Skeletal muscle tissue (tissue), 4 donors: ENCODE results near the gene TTR. TPM values are rescaled to one million over a fixed set of nuclear protein-coding genes. Genes with fewer than 3 reads are reported as not detected.
A peak's percentile ranks its signal among the peaks of the same experiment; 100 is the strongest.

ENCODE experiments used
- H3K27ac ChIP-seq: one replicate; pipeline ENCODE4 v1.7.0; 2013; ENCODE audit warnings: mild to moderate bottlenecking, low read depth, low read length, inconsistent platforms
- H3K27me3 ChIP-seq, 3 donors: one replicate each; pipeline ENCODE4 v1.7.0; 2013; ENCODE audit warnings: low read length in 3 of 3; ENCODE audit not compliant: control insufficient read depth in 3 of 3, insufficient read depth in 3 of 3
- H3K36me3 ChIP-seq, 3 donors: one replicate each; pipeline ENCODE4 v1.7.0; 2013; ENCODE audit warnings: low read length in 3 of 3; ENCODE audit not compliant: control insufficient read depth in 3 of 3, insufficient read depth in 3 of 3
- H3K4me1 ChIP-seq, 3 donors: one replicate each; pipeline ENCODE4 v1.7.0; 2013; ENCODE audit warnings: low read length in 3 of 3, mild to moderate bottlenecking in 3 of 3; ENCODE audit not compliant: control insufficient read depth in 3 of 3, insufficient read depth in 3 of 3
- H3K4me3 ChIP-seq, 3 donors: one replicate each; pipeline ENCODE4 v1.7.0; 2013; ENCODE audit warnings: low read length in 3 of 3
- H3K9ac ChIP-seq, 3 donors: one replicate each; pipeline ENCODE4 v1.7.0; 2013; ENCODE audit warnings: low read length in 3 of 3, mild to moderate bottlenecking in 3 of 3, moderate library complexity in 2 of 3, low read depth in 1 of 3
- H3K9me3 ChIP-seq, 3 donors: one replicate each; pipeline ENCODE4 v1.7.0; 2013; ENCODE audit warnings: low read length in 3 of 3; ENCODE audit not compliant: control insufficient read depth in 3 of 3
- total RNA-seq: library from RNA; depleted of rRNA; stranded (reverse); fragments of >200 nt; gene quantifications from one replicate; pipeline ENCODE4 v1.2.3, GENCODE V29; 2014
- donor health status: Osteomylitis.

TTR gene
- total RNA-seq, 1 donor from 2014 or later, result not detected

DNA sequence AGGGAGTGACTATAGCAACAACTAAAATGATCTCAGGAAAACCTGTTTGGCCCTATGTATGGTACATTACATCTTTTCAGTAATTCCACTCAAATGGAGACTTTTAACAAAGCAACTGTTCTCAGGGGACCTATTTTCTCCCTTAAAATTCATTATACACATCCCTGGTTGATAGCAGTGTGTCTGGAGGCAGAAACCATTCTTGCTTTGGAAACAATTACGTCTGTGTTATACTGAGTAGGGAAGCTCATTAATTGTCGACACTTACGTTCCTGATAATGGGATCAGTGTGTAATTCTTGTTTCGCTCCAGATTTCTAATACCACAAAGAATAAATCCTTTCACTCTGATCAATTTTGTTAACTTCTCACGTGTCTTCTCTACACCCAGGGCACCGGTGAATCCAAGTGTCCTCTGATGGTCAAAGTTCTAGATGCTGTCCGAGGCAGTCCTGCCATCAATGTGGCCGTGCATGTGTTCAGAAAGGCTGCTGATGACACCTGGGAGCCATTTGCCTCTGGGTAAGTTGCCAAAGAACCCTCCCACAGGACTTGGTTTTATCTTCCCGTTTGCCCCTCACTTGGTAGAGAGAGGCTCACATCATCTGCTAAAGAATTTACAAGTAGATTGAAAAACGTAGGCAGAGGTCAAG, 955 bp downstream of the TTR start:
- Histone ChIP-seq H3K9ac (no peak overlapping the region), H3K4me3 (no peak overlapping the region), H3K9me3 (no peaks in the 10 kb centered on the region), H3K27me3 (no peaks in the 10 kb centered on the region), H3K27ac (no peak overlapping the region), H3K4me1 (no peaks in the 10 kb centered on the region), H3K36me3 (no peaks in the 10 kb centered on the region)

- no peak overlapping the region for H3K9ac ChIP-seq
- no peak overlapping the region for H3K27ac ChIP-seq
- H3K36me3 ChIP-seq, result no peaks in the 10 kb centered on the region
These were observed 3.6 kb downstream of the TTR start for GRCh38 chr18:31595121-31595771.

GRCh38 chr18:31596081-31596872, 4.6 kb downstream of the TTR start:
- H3K4me3 ChIP-seq, result no peak overlapping the region
- H3K4me1 ChIP-seq, result no peaks in the 10 kb centered on the region
- H3K27me3 ChIP-seq, result no peaks in the 10 kb centered on the region
- H3K9ac ChIP-seq, result no peak overlapping the region
- H3K36me3 ChIP-seq, result no peaks in the 10 kb centered on the region
- H3K9me3 ChIP-seq, result no peaks in the 10 kb centered on the region
- H3K27ac ChIP-seq, result no peak overlapping the region

More at GRCh38 chr18:31595121-31595771, 3.6 kb downstream of the TTR start:
- H3K27me3 ChIP-seq, result no peaks in the 10 kb centered on the region
- no peaks in the 10 kb centered on the region for H3K4me1 ChIP-seq
- no peak overlapping the region for H3K4me3 ChIP-seq
- no peaks in the 10 kb centered on the region for H3K9me3 ChIP-seq

DNA sequence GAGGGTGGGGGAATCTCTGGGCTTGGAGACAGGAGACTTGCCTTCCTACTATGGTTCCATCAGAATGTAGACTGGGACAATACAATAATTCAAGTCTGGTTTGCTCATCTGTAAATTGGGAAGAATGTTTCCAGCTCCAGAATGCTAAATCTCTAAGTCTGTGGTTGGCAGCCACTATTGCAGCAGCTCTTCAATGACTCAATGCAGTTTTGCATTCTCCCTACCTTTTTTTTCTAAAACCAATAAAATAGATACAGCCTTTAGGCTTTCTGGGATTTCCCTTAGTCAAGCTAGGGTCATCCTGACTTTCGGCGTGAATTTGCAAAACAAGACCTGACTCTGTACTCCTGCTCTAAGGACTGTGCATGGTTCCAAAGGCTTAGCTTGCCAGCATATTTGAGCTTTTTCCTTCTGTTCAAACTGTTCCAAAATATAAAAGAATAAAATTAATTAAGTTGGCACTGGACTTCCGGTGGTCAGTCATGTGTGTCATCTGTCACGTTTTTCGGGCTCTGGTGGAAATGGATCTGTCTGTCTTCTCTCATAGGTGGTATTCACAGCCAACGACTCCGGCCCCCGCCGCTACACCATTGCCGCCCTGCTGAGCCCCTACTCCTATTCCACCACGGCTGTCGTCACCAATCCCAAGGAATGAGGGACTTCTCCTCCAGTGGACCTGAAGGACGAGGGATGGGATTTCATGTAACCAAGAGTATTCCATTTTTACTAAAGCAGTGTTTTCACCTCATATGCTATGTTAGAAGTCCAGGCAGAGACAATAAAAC, 6.5 kb downstream of the TTR start:
- H3K9ac ChIP-seq, result no peak overlapping the region
- H3K36me3 ChIP-seq, result no peaks in the 10 kb centered on the region
- no peak overlapping the region for H3K27ac ChIP-seq
- no peak overlapping the region for H3K4me3 ChIP-seq
- no peaks in the 10 kb centered on the region for H3K27me3 ChIP-seq
- no peaks in the 10 kb centered on the region for H3K4me1 ChIP-seq
- no peaks in the 10 kb centered on the region for H3K9me3 ChIP-seq

DNA sequence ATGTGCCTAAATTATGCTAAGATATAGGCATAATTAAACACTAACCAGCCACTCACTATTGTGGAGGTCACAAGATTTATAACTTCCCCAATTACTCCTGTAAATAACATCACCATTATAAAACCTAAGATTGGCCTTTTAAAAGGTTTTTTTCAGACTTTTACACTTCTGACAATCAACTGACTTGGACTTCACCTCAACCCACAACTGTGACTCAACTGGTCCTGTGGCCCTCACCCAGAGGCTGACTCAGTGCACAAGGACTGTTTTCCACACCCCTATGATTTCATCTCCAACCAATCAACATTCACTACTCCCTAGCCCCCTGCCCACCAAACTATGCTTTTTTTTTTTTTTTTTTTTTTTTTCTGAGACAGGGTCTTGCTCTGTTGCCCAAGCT, 11.6 kb downstream of the TTR start:
- Histone ChIP-seq H3K27ac (no peak overlapping the region), H3K9ac (no peak overlapping the region), H3K4me3 (no peak overlapping the region), H3K27me3 (no peaks in the 10 kb centered on the region), H3K9me3 (no peaks in the 10 kb centered on the region), H3K36me3 (no peaks in the 10 kb centered on the region), H3K4me1 (no peaks in the 10 kb centered on the region)

- Histone ChIP-seq H3K4me3 (no peak overlapping the region), H3K36me3 (no peaks in the 10 kb centered on the region), H3K4me1 (peaks cover 0 to 5% (median under 1%) of the 10 kb centered on the region in 3 donors), H3K9ac (no peak overlapping the region), H3K9me3 (no peaks in the 10 kb centered on the region), H3K27me3 (no peaks in the 10 kb centered on the region), H3K27ac (no peak overlapping the region)
These were observed 14.6 kb downstream of the TTR start for GRCh38 chr18:31606265-31606664.

- Histone ChIP-seq H3K27ac (no peak overlapping the region), H3K4me3 (no peak overlapping the region), H3K9me3 (no peaks in the 10 kb centered on the region), H3K4me1 (peaks cover 2 to 14% (median 7%) of the 10 kb centered on the region in 3 donors), H3K27me3 (no peaks in the 10 kb centered on the region), H3K9ac (no peak overlapping the region), H3K36me3 (no peaks in the 10 kb centered on the region)
These were observed 15.7 kb downstream of the TTR start for GRCh38 chr18:31607384-31607783.

DNA sequence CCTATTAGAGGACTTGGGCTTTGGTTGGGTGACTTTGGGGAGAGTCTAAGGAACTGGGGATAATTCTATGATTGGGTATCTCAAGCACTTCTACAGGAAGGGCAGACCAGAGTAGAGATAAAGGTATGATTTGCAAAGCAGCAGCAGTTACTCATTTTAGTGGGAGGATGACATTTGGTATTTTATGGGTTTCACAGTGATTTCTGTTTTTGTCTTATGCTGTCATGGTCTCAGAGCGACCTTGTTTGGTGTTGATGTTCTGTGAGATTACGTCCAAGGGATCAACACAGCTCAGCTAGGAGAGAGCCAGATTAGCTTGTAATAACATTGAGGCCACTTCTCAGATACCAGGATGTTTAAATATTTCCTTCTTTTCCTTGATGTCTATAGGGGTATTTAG, 18.2 kb downstream of the TTR start:
- H3K4me1 ChIP-seq, result peaks cover 2 to 14% (median 7%) of the 10 kb centered on the region in 3 donors
- no peaks in the 10 kb centered on the region for H3K9me3 ChIP-seq
- no peak overlapping the region for H3K27ac ChIP-seq
- H3K27me3 ChIP-seq, result no peaks in the 10 kb centered on the region
- H3K9ac ChIP-seq, result no peak overlapping the region
- no peaks in the 10 kb centered on the region for H3K36me3 ChIP-seq
- H3K4me3 ChIP-seq, result no peak overlapping the region

DNA sequence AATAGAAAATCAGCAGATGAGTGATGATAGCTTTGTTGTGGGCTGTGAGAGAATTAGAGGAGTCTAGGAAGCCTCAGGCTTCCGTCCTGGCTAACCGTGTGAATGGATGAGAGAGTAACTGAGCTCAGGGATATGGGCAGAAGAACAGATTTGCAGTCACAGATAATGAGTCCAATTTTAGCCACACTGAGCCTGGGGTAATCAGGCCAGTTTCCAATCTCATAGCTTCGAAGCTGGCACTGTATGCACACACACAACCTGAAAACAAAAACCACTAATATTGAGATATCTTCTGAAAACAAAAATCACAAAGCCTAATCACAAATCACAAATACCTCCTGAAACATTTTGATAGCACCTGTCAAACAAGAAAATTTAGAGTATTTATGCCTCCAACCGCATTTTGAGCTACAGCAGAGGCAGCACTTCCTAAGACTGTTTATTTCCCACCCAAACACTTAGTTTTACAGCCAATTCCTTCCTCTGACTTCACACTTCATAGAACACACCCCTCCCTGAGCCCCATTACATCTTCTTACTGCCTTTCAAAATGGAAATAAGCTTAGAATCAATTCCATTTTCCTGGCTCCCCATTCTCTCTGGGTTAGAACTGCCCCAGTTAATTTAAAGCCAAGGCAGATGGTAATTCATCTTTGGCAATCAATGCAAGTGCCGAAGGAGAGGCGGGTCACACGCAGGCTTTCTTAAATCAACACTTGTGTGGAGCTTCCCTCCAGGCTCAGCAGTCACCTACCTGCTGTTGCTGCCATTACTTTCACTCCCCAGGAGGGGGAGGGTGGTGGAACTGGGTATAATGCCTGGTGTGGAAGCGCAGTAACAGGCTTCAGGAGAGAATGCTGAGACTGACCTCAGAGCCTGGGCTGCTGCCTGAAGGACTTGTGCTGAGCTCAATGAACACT, 18.9 kb downstream of the TTR start:
- H3K27me3 ChIP-seq, result no peaks in the 10 kb centered on the region

More for the DNA sequence above, 18.9 kb downstream of the TTR start:
- Histone ChIP-seq H3K9ac (no peak overlapping the region), H3K4me3 (no peak overlapping the region), H3K9me3 (no peaks in the 10 kb centered on the region), H3K4me1 (peaks cover 2 to 14% (median 7%) of the 10 kb centered on the region in 3 donors), H3K36me3 (no peaks in the 10 kb centered on the region), H3K27ac (peak overlapping the region; percentile 39)
